ENCODE results near the gene CXXC4.

CXXC4 gene

GRCh38 chr4:104486716-104487504 lies 7.8 kb downstream of the CXXC4 start:
- DNase-seq = peak; percentile 76
- no peaks in the 10 kb centered on the region for H3K36me3 ChIP-seq
- no peaks in the 10 kb centered on the region for H3K9me3 ChIP-seq
- TF ChIP-seq CTCF (IDR thresholded peaks at IDR 0.05; ENCODE audit: low read depth, low read length) = no peak
- H3K4me1 ChIP-seq = peaks cover 24% of the 10 kb centered on the region
- H3K4me3 ChIP-seq (ENCODE audit: low read depth, low read length) = peak overlapping the region; percentile 23
- H3K27me3 ChIP-seq = no peaks in the 10 kb centered on the region

- no peak for TF ChIP-seq CTCF (IDR thresholded peaks at IDR 0.05; ENCODE audit: low read depth, low read length)
- Histone ChIP-seq H3K9me3 (no peaks in the 10 kb centered on the region), H3K4me3 (ENCODE audit: low read depth, low read length) (no peak overlapping the region), H3K4me1 (no peaks in the 10 kb centered on the region), H3K27me3 (no peaks in the 10 kb centered on the region), H3K36me3 (no peaks in the 10 kb centered on the region)
- no peak for DNase-seq
These were observed 19.0 kb downstream of the CXXC4 start for GRCh38 chr4:104475652-104476051.

- DNase-seq = no peak
- Histone ChIP-seq H3K36me3 (no peaks in the 10 kb centered on the region), H3K9me3 (no peaks in the 10 kb centered on the region), H3K4me3 (ENCODE audit: low read depth, low read length) (no peak overlapping the region), H3K27me3 (no peaks in the 10 kb centered on the region), H3K4me1 (no peaks in the 10 kb centered on the region; the same call in 1 of the 2 replicates)
- no peak for TF ChIP-seq CTCF (IDR thresholded peaks at IDR 0.05; ENCODE audit: low read depth, low read length)
These were observed 21.9 kb downstream of the CXXC4 start for GRCh38 chr4:104472766-104473165.

GRCh38 chr4:104470770-104471169 lies 23.9 kb downstream of the CXXC4 start:
- H3K4me1 ChIP-seq = no peaks in the 10 kb centered on the region; the same call in 1 of the 2 replicates
- DNase-seq = no peak
- no peak overlapping the region for H3K4me3 ChIP-seq (ENCODE audit: low read depth, low read length)
- H3K9me3 ChIP-seq = no peaks in the 10 kb centered on the region
- TF ChIP-seq CTCF (IDR thresholded peaks at IDR 0.05; ENCODE audit: low read depth, low read length) = no peak
- no peaks in the 10 kb centered on the region for H3K36me3 ChIP-seq
- no peaks in the 10 kb centered on the region for H3K27me3 ChIP-seq

GRCh38 chr4:104469794-104470193 lies 24.9 kb downstream of the CXXC4 start:
- no peaks in the 10 kb centered on the region; the same call in 1 of the 2 replicates for H3K4me1 ChIP-seq
- DNase-seq = no peak
- TF ChIP-seq CTCF (IDR thresholded peaks at IDR 0.05; ENCODE audit: low read depth, low read length) = no peak
- no peaks in the 10 kb centered on the region for H3K36me3 ChIP-seq
- no peaks in the 10 kb centered on the region for H3K9me3 ChIP-seq
- no peak overlapping the region for H3K4me3 ChIP-seq (ENCODE audit: low read depth, low read length)
- no peaks in the 10 kb centered on the region for H3K27me3 ChIP-seq

- TF ChIP-seq CTCF (IDR thresholded peaks at IDR 0.05; ENCODE audit: low read depth, low read length) = no peak
- no peak for DNase-seq
- no peaks in the 10 kb centered on the region for H3K9me3 ChIP-seq
These were observed 29.1 kb downstream of the CXXC4 start for GRCh38 chr4:104465619-104466018.

More at GRCh38 chr4:104465619-104466018, 29.1 kb downstream of the CXXC4 start:
- Histone ChIP-seq H3K4me1 (no peaks in the 10 kb centered on the region; the same call in 1 of the 2 replicates), H3K27me3 (no peaks in the 10 kb centered on the region), H3K36me3 (no peaks in the 10 kb centered on the region), H3K4me3 (ENCODE audit: low read depth, low read length) (no peak overlapping the region)
